GM13976 (cell line): ENCODE measurements around the gene EHMT1.

Source experiments
- DNase-seq: peaks from one replicate; pipeline ENCODE4 v3.0.0; 2012; ENCODE audit warnings: low spot score
- CTCF ChIP-seq: IDR thresholded peaks from 2 replicates; pipeline ENCODE4 v1.5.1; 2012; ENCODE audit warnings: borderline replicate concordance, mild to moderate bottlenecking; ENCODE audit not compliant: insufficient read depth; ENCODE audit errors: extremely low read depth, missing control alignments, control extremely low read depth
- in situ Hi-C: fragments of 300-500 bp; cut with MboI; formaldehyde crosslinking; loops from one replicate; pipeline ENCODE4 v1.12.0; 2022; ENCODE audit warnings: low sequenced_read_pairs, mixed read lengths, inconsistent platforms; ENCODE audit not compliant: unreplicated experiment

Gene EHMT1

GRCh38 chr9:137630126-137630525 is 11.3 kb downstream of the EHMT1 start:
- no peak for TF ChIP-seq CTCF
- in situ Hi-C loops, result no loop called here
- no peak for DNase-seq

- TF ChIP-seq CTCF, result no peak
- in situ Hi-C loops, result no loop called here
- no peak for DNase-seq
Observed at GRCh38 chr9:137630679-137631078, 11.9 kb downstream of the EHMT1 start.

GRCh38 chr9:137631345-137632229 is 12.8 kb downstream of the EHMT1 start:
- DNase-seq, result no peak
- no peak for TF ChIP-seq CTCF
- in situ Hi-C loops, result no loop called here

GRCh38 chr9:137632230-137633161 is 13.7 kb downstream of the EHMT1 start:
- in situ Hi-C loops, result no loop called here
- no peak for DNase-seq
- TF ChIP-seq CTCF, result no peak

GRCh38 chr9:137634016-137634415 is 15.2 kb downstream of the EHMT1 start:
- no peak for DNase-seq
- no peak for TF ChIP-seq CTCF
- in situ Hi-C loops, result no loop called here

- DNase-seq, result no peak
- in situ Hi-C loops, result no loop called here
- no peak for TF ChIP-seq CTCF
Observed at GRCh38 chr9:137638680-137639079, 19.9 kb downstream of the EHMT1 start.
